Caki2 (cell line): ENCODE data around the gene XPO5. TPM values are rescaled to one million over a fixed set of nuclear protein-coding genes. Genes with fewer than 3 reads are reported as not detected.
"Not testable (repeated sequence)": the region's sequence is repeated elsewhere in the genome, so short reads cannot be mapped to it uniquely, and the experiment has no call there.

Experiments
- DNase-seq: peaks from one replicate; pipeline ENCODE4 v3.0.0-alpha.2; 2015; ENCODE audit warnings: low read depth
- in situ Hi-C: cut with HindIII; loops from 2 replicates; pipeline ENCODE4 v1.10.0; 2016; ENCODE audit warnings: low sequenced_read_pairs, low pct_unique_long_range_greater_than_20kb, mixed read lengths
- total RNA-seq: library from RNA; depleted of rRNA; stranded (reverse); fragments of >200 nt; shearing (Covaris generic); gene quantifications from 2 replicates; pipeline ENCODE4 v1.2.3, GENCODE V29; 2014; ENCODE audit warnings: low replicate concordance

Gene XPO5
- total RNA-seq, 1 experiment from 2014 or later, result 28.3 TPM

DNA sequence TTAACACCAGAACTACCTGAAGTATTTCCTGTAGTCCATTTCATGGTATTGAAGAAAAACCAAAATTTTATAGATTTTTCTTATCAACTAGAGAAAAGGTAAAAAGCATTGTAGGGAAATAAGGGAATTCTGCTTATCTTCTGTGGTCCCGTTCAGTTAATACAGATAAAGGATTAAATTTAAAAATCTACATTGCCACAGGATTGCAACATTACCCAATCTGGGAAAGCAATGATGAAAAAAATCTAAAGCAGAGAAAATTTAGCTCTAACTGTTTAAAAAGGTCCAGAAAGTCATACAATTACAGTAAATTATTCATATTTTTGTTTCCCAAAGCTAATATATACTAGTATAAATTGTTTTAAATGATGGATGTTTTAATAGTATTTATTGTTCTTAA, 18.1 kb upstream of the XPO5 start:
- in situ Hi-C loops, result no loop called here
- DNase-seq, result no peak

DNA sequence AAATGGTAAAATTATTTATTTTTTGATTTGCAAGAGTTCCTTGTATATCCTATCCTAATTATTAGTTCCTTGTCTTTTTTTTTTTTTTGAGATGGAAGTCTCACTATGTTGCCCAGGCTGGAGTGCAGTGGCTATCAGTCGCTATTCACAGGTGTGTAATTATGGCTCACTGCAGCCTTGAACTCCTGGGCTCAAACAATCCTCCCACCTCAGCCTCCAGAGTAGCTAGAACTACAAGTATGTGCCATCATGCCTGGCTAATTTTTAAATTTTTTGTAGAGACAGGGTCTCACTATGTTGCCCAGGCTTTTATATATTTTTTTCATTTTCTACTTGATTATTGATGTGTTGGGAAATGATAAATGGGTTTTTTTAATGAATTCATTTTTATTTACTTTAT, 13.7 kb upstream of the XPO5 start:
- in situ Hi-C loops, DNase-seq: not testable (repeated sequence)

GRCh38 chr6:43588194-43588593, 12.4 kb upstream of the XPO5 start:
- DNase-seq, result no peak
- in situ Hi-C loops, result no loop called here

- in situ Hi-C loops, result no loop called here
- DNase-seq, result no peak
Measured at GRCh38 chr6:43584892-43585570, 9.2 kb upstream of the XPO5 start.

GRCh38 chr6:43582911-43583310, 7.1 kb upstream of the XPO5 start:
- in situ Hi-C loops, result no loop called here
- no peak for DNase-seq

DNA sequence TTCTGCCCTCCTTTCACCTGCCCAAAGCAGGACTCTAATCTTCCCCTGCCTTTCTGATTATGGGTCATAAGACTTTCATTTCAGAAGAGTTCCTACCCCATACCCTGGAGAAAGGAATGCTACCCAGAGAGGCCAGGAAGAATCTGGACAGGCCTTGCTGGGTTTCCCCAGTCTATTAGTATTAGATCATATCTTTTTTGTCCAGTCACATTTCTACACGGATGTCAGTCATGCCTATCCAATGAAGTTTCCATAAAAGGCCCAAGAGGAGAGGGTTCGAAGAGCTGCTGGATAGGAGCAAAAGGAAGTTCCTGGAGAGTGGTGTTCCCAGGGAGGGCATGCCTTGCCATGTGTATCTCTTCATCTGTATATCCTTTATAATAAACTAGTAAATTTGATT, 3.3 kb upstream of the XPO5 start:
- in situ Hi-C loops, result no loop called here
- DNase-seq, result peak; percentile 81

- no peak for DNase-seq
- in situ Hi-C loops, result no loop called here
Measured at GRCh38 chr6:43578748-43579147, 2.9 kb upstream of the XPO5 start.

- in situ Hi-C loops, result no loop called here
- no peak for DNase-seq
Measured at GRCh38 chr6:43575105-43575771, 600 bp downstream of the XPO5 start.

GRCh38 chr6:43572015-43572414, 3.8 kb downstream of the XPO5 start:
- in situ Hi-C loops, result no loop called here
- no peak for DNase-seq

DNA sequence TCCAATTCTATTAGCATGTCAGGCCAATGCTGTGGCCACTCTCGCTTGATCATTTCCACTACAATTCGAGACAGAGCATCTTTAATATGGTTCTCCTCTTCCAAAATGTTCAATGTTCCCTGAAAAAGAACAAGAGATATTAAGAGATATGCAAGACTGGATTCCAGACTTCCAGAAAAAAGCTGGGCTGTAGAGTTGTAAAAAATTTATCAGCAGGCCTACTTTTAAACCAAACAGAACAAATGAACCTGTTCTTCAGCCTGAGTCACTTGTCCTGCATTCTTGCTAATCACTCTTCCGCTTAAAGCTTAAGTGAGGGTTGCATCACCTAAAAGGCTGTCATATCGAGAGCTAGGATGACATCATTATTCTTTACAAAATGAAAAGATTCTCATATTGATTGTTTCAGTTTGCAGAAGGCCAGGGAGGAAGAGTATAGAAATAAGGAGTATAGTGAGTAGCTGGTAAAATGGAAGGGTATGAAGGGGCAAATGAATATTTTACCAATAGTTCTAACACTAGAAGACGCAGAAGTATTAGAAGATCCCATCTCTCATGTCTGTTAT, 4.9 kb downstream of the XPO5 start:
- DNase-seq, result peak; percentile 58
- in situ Hi-C loops, result no loop called here

DNA sequence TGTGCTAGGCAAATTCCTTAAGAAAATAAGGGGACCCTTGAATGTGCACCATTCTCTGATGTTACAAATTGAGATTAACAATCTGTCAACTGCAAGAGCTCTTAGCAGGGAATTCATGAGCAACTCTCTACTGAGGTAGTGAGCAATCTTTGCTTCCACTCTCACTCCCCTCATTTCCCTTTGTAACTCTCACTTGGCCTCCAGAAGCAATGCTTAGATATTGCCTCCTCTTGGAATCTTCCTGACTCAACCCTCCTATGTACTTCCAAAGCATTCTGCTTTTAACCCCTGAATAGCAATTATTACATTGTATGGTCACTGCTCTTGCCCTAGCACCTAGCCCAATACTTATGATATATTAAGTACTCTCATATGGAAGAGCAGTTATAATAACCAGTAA, 16.5 kb downstream of the XPO5 start:
- in situ Hi-C loops, result no loop called here
- DNase-seq, result no peak

- in situ Hi-C loops, DNase-seq: not testable (repeated sequence)
Measured at GRCh38 chr6:43557620-43558019, 18.2 kb downstream of the XPO5 start.

- DNase-seq, result no peak
- in situ Hi-C loops, result no loop called here
Measured at GRCh38 chr6:43547222-43547621, 28.6 kb downstream of the XPO5 start.

GRCh38 chr6:43544461-43544860, 31.4 kb downstream of the XPO5 start:
- in situ Hi-C loops, result no loop called here
- no peak for DNase-seq

DNA sequence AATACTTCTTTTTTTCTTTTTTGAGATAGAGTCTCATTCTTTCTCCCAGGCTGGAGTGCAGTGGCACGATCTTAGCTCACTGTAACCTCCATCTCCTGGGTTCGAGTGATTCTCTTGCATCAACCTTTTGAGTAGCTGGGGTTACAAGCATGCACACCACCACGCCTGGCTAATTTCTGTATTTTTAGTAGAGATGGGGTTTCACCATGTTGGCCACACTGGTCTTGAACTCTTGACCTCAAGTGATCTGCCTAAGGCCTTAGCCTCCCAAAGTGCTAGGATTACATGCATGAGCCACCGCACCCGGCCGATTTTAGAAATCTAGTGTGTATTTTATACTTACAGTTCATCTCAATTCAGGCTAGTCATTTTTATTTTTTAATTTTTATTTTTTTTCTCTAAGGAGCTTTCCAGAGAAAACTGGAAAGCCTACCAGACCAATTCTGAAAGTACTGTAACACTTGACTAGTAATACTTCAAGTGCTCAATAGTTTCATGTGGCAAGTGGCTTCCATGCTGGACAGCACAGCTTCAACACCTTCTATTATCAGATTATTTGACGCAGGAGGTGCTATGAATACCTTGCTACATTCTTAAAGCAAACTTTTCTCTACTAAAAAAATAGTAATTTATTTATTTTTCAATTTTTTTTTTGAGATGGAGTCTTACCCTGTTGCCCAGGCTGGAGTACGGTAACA, 33.9 kb downstream of the XPO5 start:
- in situ Hi-C loops, result no loop called here
- DNase-seq, result no peak

GRCh38 chr6:43540507-43540906, 35.3 kb downstream of the XPO5 start:
- in situ Hi-C loops, result no loop called here
- DNase-seq, result no peak

- DNase-seq, in situ Hi-C loops: not testable (repeated sequence)
Measured at GRCh38 chr6:43539409-43539808, 36.4 kb downstream of the XPO5 start.

DNA sequence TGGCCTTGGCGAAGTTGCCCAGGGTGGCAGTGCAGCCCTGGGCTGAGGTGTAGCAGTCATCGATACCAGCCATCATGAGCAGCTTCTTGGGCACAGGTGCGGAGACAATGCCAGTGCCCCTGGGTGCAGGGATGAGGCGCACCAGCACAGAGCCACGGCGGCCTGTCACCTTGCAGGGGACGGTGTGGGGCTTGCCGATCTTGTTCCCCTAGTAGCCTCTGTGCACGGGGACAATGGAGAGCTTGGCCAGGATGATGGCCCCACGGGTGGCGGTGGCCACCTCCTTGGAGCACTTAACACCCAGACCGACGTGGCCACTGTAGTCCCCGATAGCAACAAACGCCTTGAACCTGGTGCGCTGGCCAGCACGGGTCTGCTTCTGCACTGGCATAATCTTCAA, 36.9 kb downstream of the XPO5 start:
- in situ Hi-C loops, DNase-seq: not testable (repeated sequence)

- in situ Hi-C loops, result no loop called here
Measured at GRCh38 chr6:43532201-43532600, 43.6 kb downstream of the XPO5 start.

More at GRCh38 chr6:43532201-43532600, 43.6 kb downstream of the XPO5 start:
- no peak for DNase-seq
